HepG2 (cell line): Measurements from ENCODE around the gene GEMIN2. TPM values are rescaled to one million over a fixed set of nuclear protein-coding genes. Genes with fewer than 3 reads are reported as not detected.
A peak's percentile ranks its signal among the peaks of the same experiment; 100 is the strongest.

Source experiments
- CCAR2 ChIP-seq: fragments of 200-400 bp; formaldehyde crosslinking; optimal IDR thresholded peaks from 2 replicates; pipeline ENCODE3; 2018; ENCODE audit warnings: low read depth, mild to moderate bottlenecking, low read length, moderate library complexity
- GATAD2A ChIP-seq: IDR thresholded peaks from 2 replicates; pipeline ENCODE4 v1.6.1; 2016
- HNF4G ChIP-seq, 2 experiments: sonication (generic) in 1 of 2; formaldehyde crosslinking in 1 of 2; IDR thresholded peaks; 2 replicates each; pipeline versions ENCODE4 v1.4.0 to v1.6.1; 2011 to 2020; ENCODE audit warnings: borderline replicate concordance in 2 of 2, low read depth in 2 of 2, mild to moderate bottlenecking in 2 of 2, low read length in 1 of 2, missing genetic modification reagents in 1 of 2, moderate library complexity in 1 of 2
- HOXA5 ChIP-seq: sonication (generic); formaldehyde crosslinking; IDR thresholded peaks from 2 replicates; pipeline ENCODE4 v1.4.0; 2020; ENCODE audit warnings: missing genetic modification reagents
- JUNB ChIP-seq: sonication (generic); formaldehyde crosslinking; IDR thresholded peaks from 2 replicates; pipeline ENCODE4 v1.8.0; 2022; ENCODE audit warnings: missing genetic modification reagents, mild to moderate bottlenecking, borderline replicate concordance
- KLF12 ChIP-seq: sonication (generic); formaldehyde crosslinking; IDR thresholded peaks from 2 replicates; pipeline ENCODE4 v1.4.0; 2020; ENCODE audit warnings: missing genetic modification reagents, borderline replicate concordance
- KLF13 ChIP-seq: sonication (generic); formaldehyde crosslinking; IDR thresholded peaks from 2 replicates; pipeline ENCODE4 v1.4.0; 2020; ENCODE audit warnings: mild to moderate bottlenecking, missing genetic modification reagents
- LCORL ChIP-seq, 2 experiments: fragments of 450-650 bp in 1 of 2; sonication (generic) in 1 of 2; formaldehyde crosslinking in 1 of 2; IDR thresholded peaks; 2 replicates each; pipeline versions ENCODE4 v1.5.0 to v1.6.1; 2017 to 2020; ENCODE audit warnings: antibody characterized with exemption in 1 of 2, missing genetic modification reagents in 1 of 2
- MLLT10 ChIP-seq: sonication (generic); formaldehyde crosslinking; IDR thresholded peaks from 2 replicates; pipeline ENCODE4 v1.4.0; 2020; ENCODE audit warnings: missing genetic modification reagents
- NFE2 ChIP-seq: sonication (generic); formaldehyde crosslinking; IDR thresholded peaks from 2 replicates; pipeline ENCODE4 v1.4.0; 2020; ENCODE audit warnings: missing genetic modification reagents
- SSRP1 ChIP-seq: IDR thresholded peaks from 2 replicates; pipeline ENCODE4 v1.6.1; 2016; ENCODE audit warnings: control low read depth
- U2AF1 ChIP-seq: fragments of 200-400 bp; formaldehyde crosslinking; optimal IDR thresholded peaks from 2 replicates; pipeline ENCODE3; 2017; ENCODE audit warnings: mild to moderate bottlenecking, low read depth, low read length
- ZNF224 ChIP-seq: sonication (generic); formaldehyde crosslinking; IDR thresholded peaks from 2 replicates; pipeline ENCODE4 v1.5.0; 2020; ENCODE audit warnings: mild to moderate bottlenecking, missing genetic modification reagents
- ZNF549 ChIP-seq: sonication (generic); formaldehyde crosslinking; IDR thresholded peaks from 2 replicates; pipeline ENCODE4 v1.5.0; 2020; ENCODE audit warnings: missing genetic modification reagents
- ZNF703 ChIP-seq: sonication (generic); formaldehyde crosslinking; IDR thresholded peaks from 2 replicates; pipeline ENCODE4 v1.5.1; 2020; ENCODE audit warnings: missing genetic modification reagents, mild to moderate bottlenecking, moderate library complexity, borderline replicate concordance
- ZNF883 ChIP-seq: sonication (generic); formaldehyde crosslinking; IDR thresholded peaks from 2 replicates; pipeline ENCODE4 v1.5.1; 2020; ENCODE audit warnings: mild to moderate bottlenecking, missing genetic modification reagents; ENCODE audit errors: not compliant biosample characterization
- polyA plus RNA-seq, 8 experiments: library from polyadenylated mRNA; depleted of rRNA in 3 of 8; stranded (reverse) in 7 of 8; unstranded in 1 of 8; fragments of >200 nt; fragmentation: Illumina TruSeq in 4 of 8; extraction: Trizol in 4 of 8; gene quantifications; 2 replicates each; pipeline versions ENCODE4 v1.2.1 to v1.2.3, GENCODE V29; 2011 to 2016; ENCODE audit warnings: low read depth in 4 of 8, missing spikeins in 1 of 8, mixed read lengths in 1 of 8; ENCODE audit not compliant: insufficient read depth in 1 of 8
- total RNA-seq, 5 experiments: library from RNA; depleted of rRNA; stranded (reverse); fragments of >200 nt; fragmentation: Illumina TruSeq; extraction: Trizol; gene quantifications; 2 replicates each; pipeline ENCODE4 v1.2.3, GENCODE V29; 2016; ENCODE audit warnings: low read depth in 1 of 5
- TF ChIP-seq, protein P1 (sequence below): conservative IDR thresholded peaks from 2 replicates; pipeline ENCODE4 v1.6.1; 2018; ENCODE audit warnings: missing genetic modification reagents
- TF ChIP-seq, protein P2 (sequence below): sonication (generic); formaldehyde crosslinking; IDR thresholded peaks from 2 replicates; pipeline ENCODE4 v1.5.1; 2020; ENCODE audit warnings: missing genetic modification reagents, mild to moderate bottlenecking, borderline replicate concordance
- TF ChIP-seq, protein P3 (sequence below): sonication (generic); formaldehyde crosslinking; IDR thresholded peaks from 2 replicates; pipeline ENCODE4 v1.5.0; 2020; ENCODE audit warnings: mild to moderate bottlenecking, missing genetic modification reagents
- TF ChIP-seq, protein P4 (sequence below): sonication (generic); IDR thresholded peaks from 2 replicates; pipeline ENCODE4 v1.6.1; 2016; ENCODE audit warnings: low read depth, borderline replicate concordance
- TF ChIP-seq, protein P5 (sequence below): sonication (generic); formaldehyde crosslinking; IDR thresholded peaks from 2 replicates; pipeline ENCODE4 v1.4.0; 2020; ENCODE audit warnings: mild to moderate bottlenecking, missing genetic modification reagents

The GEMIN2 gene
- total and polyA plus RNA-seq, 2 of the 13 experiments (the other 11 are each of a cell fraction or from before 2014, with no cell fraction given) = 54.8 to 110 TPM

DNA sequence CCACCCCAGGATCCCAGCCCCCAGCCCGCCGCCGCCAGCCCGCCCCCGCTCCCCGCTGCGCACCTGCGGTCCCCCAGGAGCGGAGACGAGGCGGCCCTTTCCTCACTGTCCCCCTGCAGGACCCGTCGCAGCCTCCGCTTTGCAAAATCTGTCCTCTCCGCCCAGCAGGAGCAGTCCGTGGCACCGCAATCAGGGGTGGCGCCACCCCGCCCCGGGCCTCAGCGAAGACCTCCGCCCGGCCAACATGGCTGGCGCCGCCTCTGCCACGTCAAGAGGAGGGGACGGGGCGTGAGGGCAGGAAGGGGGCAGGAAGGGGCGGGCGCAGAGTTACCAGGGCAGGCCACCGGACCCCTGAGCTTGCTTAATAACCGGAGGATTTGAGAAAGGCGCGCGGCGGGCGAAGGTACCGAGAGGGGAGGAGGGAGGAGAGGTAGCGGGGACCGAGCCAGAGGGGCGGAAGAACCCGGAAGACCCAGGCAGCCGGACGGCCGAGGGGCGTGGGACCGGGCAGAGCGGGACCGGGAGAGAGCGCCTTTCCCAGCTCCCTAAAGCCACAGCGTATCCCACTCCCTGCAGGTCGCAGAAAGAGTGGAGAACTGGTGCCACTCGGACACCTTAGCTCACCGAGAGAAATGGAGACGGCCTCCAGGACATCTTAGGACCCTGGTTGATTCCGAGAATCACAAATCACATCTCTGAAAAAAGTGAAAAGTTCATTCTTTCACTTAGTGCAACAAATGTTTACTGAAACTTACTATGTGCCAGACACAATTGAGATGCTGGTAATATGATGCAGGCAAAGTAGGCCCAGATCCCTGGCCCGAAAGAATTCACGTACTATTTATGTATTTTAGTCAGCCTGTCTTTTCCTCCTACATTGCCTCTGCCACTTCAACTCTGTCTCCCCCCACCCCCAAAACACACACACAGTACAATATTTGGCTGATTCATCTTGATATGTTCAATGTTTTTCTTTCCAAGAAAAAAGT, 10.9 kb upstream of the GEMIN2 start, which contains the start of gene SEC23A (continued):
- TF ChIP-seq, protein P1, sequence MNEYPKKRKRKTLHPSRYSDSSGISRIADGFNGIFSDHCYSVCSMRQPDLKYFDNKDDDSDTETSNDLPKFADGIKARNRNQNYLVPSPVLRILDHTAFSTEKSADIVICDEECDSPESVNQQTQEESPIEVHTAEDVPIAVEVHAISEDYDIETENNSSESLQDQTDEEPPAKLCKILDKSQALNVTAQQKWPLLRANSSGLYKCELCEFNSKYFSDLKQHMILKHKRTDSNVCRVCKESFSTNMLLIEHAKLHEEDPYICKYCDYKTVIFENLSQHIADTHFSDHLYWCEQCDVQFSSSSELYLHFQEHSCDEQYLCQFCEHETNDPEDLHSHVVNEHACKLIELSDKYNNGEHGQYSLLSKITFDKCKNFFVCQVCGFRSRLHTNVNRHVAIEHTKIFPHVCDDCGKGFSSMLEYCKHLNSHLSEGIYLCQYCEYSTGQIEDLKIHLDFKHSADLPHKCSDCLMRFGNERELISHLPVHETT (CRISPR knock-in tag) = peak; percentile 100
- peak; percentile 96 for TF ChIP-seq HOXA5
- TF ChIP-seq, protein P2, sequence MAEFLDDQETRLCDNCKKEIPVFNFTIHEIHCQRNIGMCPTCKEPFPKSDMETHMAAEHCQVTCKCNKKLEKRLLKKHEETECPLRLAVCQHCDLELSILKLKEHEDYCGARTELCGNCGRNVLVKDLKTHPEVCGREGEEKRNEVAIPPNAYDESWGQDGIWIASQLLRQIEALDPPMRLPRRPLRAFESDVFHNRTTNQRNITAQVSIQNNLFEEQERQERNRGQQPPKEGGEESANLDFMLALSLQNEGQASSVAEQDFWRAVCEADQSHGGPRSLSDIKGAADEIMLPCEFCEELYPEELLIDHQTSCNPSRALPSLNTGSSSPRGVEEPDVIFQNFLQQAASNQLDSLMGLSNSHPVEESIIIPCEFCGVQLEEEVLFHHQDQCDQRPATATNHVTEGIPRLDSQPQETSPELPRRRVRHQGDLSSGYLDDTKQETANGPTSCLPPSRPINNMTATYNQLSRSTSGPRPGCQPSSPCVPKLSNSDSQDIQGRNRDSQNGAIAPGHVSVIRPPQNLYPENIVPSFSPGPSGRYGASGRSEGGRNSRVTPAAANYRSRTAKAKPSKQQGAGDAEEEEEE (CRISPR knock-in tag) = peak; percentile 86; the same call in 1 of the 2 replicates
- peak; percentile 100 for TF ChIP-seq ZNF883 (CRISPR knock-in tag)
- TF ChIP-seq, protein P3, sequence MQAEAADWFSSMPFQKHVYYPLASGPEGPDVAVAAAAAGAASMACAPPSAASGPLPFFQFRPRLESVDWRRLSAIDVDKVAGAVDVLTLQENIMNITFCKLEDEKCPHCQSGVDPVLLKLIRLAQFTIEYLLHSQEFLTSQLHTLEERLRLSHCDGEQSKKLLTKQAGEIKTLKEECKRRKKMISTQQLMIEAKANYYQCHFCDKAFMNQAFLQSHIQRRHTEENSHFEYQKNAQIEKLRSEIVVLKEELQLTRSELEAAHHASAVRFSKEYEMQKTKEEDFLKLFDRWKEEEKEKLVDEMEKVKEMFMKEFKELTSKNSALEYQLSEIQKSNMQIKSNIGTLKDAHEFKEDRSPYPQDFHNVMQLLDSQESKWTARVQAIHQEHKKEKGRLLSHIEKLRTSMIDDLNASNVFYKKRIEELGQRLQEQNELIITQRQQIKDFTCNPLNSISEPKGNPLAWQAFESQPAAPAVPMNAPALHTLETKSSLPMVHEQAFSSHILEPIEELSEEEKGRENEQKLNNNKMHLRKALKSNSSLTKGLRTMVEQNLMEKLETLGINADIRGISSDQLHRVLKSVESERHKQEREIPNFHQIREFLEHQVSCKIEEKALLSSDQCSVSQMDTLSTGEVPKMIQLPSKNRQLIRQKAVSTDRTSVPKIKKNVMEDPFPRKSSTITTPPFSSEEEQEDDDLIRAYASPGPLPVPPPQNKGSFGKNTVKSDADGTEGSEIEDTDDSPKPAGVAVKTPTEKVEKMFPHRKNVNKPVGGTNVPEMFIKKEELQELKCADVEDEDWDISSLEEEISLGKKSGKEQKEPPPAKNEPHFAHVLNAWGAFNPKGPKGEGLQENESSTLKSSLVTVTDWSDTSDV = 0 out of 2 replicates have a peak, but pooled peaks have one; percentile 48
- no peak for TF ChIP-seq MLLT10 (CRISPR knock-in tag)
- peak; percentile 95; the same call in 1 of the 2 replicates for TF ChIP-seq KLF12 (CRISPR knock-in tag)
- TF ChIP-seq KLF13 = peak; percentile 99
- TF ChIP-seq HNF4G (IDR thresholded peaks at IDR 0.05; ENCODE audit: borderline replicate concordance, low read depth, low read length) = 0 out of 2 replicates have a peak, but pooled peaks have one; percentile 61
- TF ChIP-seq HNF4G (CRISPR knock-in tag; IDR thresholded peaks at IDR 0.05; ENCODE audit: borderline replicate concordance, low read depth) = peak; percentile 97
- no peak for TF ChIP-seq LCORL (IDR thresholded peaks at IDR 0.05)
- peak; percentile 99 for TF ChIP-seq LCORL (CRISPR knock-in tag; IDR thresholded peaks at IDR 0.05)
- TF ChIP-seq ZNF549 (CRISPR knock-in tag) = no peak
- TF ChIP-seq, protein P4, sequence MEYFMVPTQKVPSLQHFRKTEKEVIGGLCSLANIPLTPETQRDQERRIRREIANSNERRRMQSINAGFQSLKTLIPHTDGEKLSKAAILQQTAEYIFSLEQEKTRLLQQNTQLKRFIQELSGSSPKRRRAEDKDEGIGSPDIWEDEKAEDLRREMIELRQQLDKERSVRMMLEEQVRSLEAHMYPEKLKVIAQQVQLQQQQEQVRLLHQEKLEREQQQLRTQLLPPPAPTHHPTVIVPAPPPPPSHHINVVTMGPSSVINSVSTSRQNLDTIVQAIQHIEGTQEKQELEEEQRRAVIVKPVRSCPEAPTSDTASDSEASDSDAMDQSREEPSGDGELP = peak; percentile 82
- TF ChIP-seq SSRP1 (CRISPR knock-in tag) = no peak; the same call in 1 of the 2 replicates
- peak; percentile 96 for TF ChIP-seq GATAD2A
- peak; percentile 95 for TF ChIP-seq ZNF224 (CRISPR knock-in tag)
- peak; percentile 96 for TF ChIP-seq U2AF1
- TF ChIP-seq NFE2 (CRISPR knock-in tag) = no peak
- TF ChIP-seq CCAR2 = peak; percentile 78
- TF ChIP-seq JUNB (CRISPR knock-in tag) = peak; percentile 89
- TF ChIP-seq, protein P5, sequence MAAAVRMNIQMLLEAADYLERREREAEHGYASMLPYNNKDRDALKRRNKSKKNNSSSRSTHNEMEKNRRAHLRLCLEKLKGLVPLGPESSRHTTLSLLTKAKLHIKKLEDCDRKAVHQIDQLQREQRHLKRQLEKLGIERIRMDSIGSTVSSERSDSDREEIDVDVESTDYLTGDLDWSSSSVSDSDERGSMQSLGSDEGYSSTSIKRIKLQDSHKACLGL (CRISPR knock-in tag) = peak; percentile 98
- TF ChIP-seq ZNF703 (CRISPR knock-in tag) = no peak
